NOMO-1 treated with DMSO at 0.1 percent for 48 hours (cell line): ENCODE results near the gene HOXA5.

Source experiments
- DNase-seq: peaks from one replicate; lab custom pipeline; 2025; ENCODE audit not compliant: unreplicated experiment; lab: John Stamatoyannopoulos, UW

HOXA5 gene

DNA sequence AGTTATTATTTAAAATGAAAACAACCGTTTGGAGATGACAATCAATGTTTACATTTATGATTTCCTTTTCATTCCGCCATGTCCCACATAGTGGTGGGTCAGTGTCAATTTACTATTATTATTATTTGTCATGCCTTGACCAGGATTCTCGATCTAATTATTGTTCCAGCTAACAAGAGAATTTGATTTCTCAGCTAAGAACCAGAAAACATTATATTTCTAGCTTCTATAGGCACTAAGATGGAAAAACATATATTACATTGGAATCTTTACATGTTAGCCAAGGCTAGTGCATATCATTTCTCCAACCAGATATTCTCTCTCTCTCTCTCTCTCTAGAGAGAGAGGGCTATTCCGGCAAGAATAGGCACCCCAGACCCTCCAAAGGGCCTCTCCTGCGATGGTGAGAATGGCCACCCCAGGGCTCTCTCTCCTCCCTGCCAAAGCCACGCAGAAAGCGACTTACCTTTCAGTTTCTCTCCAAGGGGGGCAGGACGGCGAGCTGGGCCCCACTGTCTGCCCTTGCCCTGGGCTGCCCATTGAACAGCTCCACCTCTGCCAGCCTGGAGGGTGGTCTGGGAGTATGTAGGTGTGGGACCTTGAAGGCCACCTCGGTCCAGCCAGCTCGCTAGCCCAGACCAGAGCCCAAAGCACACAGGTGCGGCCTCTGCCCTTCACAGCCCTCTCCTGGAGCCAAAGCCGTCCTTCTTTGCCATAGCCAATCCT lies 6.5 kb upstream of the HOXA5 start:
- DNase-seq, result no peak

DNA sequence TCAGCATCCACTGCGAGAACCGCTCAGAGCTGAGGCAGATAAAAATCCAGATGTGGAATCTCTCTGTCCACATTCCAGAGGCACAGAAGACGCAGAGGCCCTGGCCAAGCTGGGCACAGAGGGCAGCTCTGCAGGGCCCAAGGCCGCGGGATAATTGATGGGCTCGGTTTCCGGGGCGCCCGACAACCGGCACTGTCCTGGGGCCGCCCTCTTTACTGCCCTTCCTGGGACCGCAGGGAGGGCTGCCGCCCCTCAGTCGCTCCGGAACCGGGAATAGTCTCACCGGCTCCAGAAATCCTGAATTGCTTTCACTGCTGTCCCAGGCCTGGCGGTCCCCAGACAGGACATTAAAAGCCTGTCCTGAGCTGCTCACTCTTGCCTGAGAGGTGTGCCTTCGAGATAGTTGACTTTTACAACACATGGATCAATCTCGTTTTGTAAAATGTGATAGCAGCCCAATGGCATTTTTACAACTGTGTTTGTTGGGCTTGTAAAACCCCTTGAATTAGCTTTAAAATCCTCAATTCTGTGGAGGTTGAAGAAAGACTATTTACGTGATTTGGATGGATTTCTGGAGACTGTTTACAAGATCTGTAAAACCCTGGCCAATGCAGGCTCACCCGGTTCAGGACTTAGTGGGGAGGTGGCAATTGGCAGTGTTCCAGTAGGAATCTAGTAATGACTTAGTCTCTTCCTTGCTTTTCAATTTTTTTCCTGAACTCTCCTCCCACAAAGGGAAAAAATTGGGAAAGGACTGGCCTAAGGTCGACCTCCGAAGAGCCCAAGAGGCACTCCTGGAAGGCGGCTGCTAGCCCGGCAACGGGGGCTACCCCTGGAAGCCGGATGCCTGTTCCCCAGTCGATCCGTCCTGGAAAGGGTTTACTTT lies 5.5 kb upstream of the HOXA5 start:
- DNase-seq, result no peak

DNA sequence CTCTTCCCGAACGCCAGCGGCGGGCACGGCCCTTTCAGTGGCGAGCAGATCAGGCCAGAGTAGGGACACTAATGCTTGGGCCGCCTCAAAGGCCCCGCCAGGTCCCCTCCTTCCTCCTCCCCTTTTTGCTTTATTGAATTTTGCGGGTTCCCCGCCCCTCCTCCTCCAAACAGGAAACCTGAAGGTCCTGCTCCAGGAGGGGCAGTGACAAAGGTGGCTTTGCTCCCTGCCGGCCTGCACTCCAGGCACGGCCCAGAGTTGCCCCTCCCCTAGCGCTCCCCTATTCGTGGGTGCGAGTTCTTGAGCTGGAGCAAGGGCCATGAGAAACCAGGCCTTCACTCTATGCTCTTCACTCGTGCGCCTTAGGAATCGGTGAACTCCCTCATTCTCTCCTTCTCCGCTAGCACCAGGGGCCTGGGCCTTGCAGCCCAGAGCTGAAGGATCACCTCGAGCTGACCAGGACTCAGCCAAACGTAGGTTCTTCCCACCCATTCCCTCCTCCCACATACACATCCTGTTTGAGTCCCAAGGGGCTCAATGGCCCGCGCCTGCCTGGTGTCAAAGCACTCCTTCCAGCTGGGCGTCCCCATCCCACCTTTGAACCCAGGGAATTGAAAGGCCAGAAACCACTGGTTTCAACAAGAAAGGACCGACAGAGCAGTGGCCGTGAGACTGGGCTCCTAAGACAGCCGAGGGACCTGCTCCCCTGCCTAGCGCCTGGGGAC lies 4.7 kb upstream of the HOXA5 start:
- no peak for DNase-seq

DNA sequence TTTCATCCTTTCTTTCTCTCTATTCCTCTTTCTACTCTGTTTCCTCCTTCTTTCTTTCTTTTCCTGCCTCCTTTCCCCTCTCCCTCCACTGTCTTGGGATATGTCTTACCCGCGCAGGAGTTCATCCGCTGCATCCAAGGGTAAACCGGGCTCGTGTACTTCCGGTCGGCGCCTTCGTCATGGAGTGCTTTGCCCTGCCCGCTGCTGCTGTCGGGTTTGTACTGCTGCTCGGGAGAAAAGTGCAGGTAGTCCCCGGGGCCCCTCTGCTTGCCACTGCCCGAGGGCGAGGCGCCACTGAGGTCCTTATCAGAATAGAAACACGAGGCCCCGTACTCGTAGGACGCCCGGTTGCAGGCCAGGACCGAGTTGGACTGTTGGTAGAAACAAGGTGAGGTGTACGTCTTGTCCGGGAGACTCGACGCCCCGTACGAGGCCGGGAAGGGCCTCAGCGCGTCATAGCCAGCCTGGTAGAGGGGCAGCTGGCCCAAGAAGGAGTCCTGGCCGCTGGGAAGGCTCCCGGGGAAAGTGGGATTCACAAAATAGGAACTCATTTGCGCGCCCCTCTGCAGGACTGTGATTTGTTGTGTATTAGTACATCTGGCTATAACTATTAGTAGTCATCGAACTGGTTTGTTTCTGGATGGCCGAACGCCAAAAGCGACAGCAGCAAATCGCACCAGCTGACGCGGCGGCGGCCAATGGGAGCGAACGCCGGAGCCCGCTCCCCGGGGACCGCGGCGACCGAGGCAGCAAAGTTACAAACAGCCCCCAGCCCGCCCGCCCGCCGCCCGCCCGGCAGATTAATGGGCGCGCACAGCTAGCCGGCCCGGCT lies 3.9 kb upstream of the HOXA5 start, which contains the start of gene HOXA6:
Gene HOXA6 (minus strand): TSS at position 576 of the 832 bp plus-strand sequence. CDS start 25 bp downstream, at position 551.
- DNase-seq, result no peak

DNA sequence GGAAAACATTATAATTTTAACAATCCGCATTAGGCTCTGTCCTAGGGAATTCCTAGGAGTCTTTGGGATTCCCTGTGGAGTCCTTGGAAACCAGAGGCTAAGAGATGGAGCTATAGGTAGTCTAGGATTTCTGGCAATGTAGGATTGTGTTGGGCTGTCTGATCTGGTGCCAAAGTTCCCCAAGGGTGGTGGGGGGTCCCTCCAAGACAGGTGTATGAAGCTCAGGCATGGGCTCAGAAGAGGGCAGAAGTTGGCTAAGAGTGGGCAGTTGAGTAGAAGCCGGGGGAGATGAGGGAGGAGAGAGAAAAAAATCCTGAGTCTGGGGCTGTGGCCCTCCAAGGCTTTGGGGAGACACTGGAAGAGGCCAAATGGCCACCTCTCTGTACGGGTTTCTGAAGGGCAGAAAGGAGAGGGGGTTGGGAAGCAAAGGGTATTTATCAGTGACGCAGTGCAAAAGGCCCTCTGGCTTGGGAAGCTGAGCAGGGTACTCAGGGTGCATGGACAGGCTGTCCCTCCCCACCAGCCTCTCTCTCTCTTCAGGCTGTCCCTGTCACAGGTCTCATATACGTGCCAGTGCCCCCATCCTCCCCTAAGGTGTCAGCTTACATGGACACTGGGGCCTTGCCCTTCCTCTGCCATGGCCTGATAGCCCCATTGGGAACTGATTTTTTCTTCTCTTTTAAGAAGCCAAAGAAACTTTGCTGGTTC lies 3.2 kb upstream of the HOXA5 start:
- DNase-seq, result no peak

DNA sequence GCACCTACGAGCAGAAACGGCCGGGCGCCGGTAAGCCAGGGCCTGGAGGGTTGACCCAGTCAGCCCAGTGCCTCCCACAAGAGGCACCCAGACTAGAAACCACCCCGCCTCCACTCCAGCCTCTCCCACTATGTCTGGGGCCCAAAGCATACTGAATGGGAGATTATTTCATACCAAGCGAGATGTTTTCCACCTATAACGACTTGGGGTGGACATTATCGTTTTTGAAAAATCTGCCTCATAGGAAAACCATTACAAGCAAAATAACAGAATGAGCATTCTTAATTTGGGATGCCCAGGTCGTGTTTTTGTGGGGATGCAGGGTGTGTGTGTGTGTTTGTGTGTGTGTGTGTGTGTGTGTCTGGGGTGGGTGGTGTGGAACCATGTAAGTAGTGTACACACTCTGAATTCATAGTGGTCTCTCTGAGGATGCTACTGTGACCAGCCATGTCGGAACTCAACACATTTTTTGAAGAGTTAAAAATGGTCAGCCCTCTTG lies 2.5 kb upstream of the HOXA5 start:
- no peak for DNase-seq

DNA sequence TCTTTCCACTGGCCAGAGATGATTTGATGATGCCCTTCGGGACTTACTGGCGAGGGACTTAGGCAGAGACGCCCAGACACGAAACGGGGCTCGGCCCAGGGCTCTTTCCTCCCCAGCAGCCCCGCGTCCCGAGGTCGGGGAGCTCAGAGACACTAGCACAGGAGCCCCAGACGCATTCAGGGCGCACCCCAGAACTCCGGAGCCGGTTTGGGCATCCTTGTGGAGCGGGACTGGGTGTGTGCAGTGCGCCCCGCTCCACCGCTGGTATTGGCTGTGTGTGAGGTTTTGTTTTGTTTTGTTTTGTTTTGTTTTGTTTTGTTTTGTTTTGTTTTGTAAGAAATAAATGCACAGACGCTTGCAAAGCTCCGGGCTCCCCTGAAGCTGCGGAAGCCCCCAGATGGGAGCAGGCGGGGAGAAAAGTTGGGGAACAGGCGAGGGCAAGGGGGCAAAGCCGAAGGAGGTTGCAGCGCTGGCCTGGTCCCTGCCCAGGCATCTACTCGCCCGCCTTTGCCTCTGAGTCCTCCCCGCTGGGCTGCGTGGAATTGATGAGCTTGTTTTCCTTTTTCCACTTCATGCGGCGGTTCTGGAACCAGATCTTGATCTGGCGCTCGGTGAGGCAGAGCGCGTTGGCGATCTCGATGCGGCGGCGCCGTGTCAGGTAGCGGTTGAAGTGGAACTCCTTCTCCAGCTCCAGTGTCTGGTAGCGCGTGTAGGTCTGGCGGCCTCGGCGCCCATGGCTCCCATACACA lies 1.9 kb upstream of the HOXA5 start:
- no peak for DNase-seq

DNA sequence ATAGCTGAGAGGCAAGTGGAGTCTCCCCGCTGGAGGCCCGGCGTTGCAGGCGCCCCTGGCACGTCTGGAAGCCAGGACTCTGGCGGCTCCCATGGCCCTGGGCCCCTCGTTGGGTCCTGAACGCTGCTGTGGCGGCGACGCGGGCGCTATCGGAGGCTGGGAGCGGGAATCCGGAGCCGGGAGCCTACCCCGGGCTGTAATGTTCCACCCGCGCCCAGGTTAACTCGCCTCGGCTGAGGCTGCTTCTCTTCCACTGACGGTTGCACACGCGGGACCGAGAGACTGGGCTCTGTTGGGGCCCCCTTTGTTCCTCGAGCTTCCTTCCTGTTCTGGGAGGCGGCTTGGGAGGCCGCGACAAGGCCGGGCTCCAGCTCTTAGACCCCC lies 1.3 kb upstream of the HOXA5 start:
- no peak for DNase-seq

DNA sequence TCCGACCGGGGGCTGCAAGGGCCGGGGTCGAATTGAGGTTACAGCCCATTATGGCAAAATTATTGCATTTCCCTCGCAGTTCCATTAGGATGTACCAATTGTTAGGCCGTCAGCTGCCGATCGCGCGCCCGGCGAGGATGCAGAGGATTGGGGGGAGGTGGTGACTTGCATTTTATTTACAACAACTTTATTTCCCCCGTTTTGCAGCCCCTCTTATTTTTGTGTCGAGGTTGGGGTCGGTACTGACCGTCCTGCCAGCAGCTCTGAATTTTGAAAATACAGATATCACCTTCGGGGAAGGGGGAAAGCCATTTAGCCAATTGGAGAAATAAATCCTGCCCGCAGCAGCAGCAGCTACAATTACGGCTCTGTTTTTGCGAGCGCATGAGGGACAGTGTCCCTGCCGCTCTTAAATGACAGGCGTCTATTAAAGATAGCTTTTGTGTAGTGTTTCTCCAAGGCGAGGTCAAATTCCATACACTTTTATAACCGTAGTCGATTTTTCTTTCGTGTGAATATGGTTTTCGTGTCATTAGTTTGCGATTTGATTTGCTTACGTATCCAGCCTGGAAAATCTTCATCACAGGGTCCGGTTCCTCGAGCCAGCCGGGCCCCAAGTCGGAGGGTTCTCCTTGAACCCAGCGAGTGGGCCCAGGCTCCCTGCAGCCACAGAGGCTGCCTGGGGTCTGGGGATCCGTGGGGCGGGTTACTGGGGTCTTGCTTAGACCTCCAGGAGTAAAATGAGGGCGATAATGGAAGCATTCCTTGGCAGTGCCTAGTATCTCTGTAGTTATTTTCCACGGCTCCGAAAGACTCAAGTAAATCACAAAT lies 684 bp upstream of the HOXA5 start:
- no peak for DNase-seq

DNA sequence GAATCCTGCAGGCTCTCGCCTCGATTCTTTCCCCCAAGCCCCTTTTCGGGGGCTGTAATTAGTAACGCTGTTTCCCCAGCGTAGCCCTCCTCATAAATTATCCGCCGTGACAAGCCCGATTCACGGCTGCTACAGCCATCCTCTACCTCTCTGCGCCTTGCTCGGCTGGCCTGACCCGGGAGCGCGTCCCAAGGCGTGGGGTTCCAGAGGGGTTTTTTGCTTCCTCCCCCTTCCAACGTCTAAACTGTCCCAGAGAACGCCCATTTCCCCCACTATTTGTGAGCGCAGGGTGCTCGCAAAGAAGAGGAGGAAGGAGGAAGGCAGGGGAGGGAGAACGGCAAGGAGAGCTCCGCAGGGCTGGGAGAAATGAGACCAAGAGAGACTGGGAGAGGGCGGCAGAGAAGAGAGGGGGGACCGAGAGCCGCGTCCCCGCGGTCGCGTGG lies 880 bp downstream of the HOXA5 start:
- no peak for DNase-seq

DNA sequence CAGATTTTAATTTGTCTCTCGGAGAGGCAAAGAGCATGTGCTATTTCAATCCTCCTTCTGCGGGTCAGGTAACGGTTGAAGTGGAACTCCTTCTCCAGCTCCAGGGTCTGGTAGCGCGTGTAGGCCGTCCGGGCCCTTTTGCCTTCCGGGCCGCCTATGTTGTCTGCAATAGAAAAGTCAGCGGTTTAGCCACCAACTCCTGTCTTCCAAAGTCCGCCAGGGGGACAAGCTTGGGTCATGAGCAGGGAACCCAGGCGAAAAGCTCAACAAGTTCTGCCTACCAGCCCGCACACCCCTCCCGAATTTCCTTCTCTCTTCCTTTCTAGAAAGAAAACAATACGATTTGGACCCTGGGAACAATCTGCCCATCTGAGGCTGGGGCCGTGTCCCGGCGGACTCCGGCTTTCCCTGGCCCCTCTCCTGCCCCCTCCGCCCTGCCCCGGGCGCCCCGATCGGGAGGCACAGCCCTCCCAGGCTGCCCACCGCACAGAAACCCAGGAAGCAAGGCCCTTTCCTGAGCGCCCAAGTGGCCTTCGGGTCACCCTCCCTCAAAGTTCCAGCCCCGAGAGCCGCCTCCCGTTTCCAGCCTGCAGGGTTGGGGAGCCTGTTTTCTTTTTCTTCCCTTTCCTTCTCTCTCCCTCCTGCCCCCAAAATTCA lies 1.4 kb downstream of the HOXA5 start:
- no peak for DNase-seq

DNA sequence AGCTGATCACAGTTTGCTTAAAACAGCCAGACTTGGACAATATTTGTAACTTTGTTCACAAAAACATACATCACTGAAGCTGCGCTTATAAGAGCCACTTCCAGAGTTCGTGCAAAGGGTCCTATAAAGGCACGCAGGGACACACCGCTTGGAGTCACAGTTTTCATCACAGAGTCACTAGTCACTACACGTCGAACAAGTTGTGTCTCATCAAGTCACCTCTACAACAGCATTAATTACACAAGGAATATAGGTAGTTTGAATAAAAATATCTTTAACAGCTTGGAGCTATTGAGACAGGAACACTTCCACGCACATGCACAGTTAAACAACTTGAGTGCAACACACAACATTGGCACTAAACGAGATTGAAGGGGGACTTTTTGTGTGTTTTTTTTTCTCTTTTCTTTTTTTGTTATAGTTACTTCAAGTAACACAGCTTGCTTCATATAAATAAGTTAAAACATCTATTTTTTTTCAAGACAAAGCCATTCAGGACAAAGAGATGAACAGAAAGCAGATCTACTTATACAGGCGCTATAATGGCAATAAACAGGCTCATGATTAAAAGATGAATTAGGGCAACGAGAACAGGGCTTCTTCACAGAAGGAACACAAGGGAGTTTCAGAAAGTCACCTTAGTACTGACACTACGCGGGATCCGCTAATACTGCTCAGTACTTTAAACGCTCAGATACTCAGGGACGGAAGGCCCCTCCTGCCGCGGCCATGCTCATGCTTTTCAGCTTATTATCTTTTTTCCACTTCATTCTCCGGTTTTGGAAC lies 2.2 kb downstream of the HOXA5 start:
- DNase-seq, result no peak

DNA sequence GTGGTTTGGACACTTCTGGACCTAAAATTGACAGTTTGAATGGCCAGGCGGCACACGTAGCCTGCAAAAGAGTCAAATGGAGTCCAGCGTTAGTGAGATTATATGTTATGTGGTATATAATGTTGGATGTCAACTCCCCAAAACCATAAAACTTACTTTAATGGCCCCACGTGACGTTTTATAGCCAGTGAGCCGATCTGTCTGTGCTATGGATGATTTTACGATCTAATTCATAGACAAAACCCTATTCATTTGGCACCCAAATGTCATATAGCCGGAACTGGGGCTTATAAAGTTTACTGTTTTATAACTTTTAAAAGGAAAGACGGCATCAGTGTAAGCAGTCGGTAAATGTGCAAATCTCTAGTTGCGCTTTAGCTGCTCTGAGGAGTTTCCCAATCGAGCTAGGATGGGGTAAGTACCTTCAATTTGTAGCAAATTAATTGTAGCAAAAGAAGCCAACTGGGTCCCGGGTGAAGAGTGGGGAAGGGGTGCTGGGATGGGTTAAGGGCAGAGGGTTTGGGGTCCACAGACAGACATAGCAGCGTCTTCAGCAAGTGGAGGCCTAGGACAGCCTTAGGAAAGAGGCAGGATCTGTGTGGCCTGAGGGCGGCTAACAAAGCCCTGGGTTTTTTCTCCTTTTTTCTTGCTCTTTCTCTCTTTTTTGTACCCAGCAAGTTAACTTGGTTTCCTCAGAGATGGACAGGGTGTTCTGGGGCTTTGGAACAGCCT lies 3.2 kb downstream of the HOXA5 start:
- DNase-seq, result no peak

DNA sequence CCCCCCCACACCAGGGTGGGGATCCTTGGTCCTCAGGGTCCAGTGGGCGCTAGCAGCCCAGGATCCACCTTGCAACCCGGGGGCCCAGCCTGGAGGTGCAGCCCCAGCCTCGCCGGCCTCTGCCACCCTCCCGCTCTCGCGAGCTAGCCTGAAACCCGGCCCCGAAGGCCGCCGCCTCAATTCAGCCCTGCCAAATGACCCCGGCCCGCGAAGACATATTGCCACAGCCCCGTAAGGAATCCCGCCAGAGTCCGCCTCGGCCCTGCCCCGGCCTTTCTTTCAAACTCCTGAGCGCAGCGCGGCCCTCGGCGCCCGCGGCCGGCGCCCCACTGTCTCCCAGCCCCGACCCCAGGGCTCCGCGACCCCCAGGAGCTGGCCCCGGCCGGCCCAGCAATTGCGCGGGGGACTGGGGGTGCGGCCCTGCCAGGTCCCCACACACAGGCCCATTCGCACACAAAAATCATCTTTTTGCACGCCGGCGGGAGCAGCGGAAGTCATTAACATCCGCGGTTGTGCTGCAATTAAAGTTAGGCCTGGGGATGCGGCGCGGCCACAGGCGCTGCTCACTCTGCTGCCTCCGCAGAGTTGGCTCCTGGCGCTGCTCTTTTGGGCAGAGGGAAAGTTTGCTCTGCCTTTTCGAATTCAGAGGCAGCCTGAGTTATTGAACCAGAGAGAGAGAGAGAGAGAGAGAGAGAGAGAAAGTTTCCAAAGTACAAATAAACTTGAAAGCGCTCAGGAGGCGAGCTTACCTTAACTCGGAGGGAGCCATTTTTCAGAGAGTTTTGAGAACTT lies 4.0 kb downstream of the HOXA5 start:
- no peak for DNase-seq

DNA sequence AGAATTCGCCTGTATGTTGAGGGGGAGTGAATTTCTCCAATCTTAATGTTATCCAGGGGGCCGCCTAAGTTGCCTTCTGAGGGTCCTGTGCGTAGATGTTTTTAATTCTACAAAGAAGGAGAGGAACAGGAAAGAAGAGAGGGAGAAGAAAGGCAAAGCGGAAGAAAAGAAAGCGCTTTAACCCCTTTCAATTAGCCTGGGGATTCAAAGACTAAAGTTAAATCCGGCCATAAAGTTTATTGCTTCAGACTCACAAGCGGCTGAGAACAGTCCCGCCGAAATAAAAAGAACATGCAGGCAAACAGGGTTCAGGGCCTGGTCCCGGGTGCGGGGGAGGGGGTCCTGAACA lies 4.5 kb downstream of the HOXA5 start:
- DNase-seq, result no peak

DNA sequence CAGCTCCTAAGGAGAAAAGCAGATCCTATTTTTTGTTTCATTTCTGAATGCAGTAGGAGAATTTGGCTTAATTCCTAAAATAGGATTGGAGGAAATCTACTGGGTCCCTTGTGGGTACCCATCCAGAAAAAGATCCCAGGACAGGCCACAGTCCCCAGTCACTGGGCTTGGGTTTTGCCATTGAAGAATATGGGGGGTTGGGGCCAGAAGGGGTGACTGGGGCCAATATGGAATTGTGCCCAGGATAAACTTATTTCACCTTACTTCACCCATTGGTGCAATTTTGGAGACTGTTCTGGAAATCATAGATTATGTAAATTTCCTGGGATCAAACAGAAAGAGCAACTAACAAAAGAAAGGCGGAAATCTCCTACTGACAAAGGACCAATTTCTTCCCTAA lies 5.0 kb downstream of the HOXA5 start:
- DNase-seq, result no peak
